Measurements from ENCODE around the gene POU2F3. TPM values are rescaled to one million over a fixed set of nuclear protein-coding genes. Genes with fewer than 3 reads are reported as not detected.
"Not testable (repeated sequence)": the region's sequence is repeated elsewhere in the genome, so short reads cannot be mapped to it uniquely, and the experiment has no call there.

Gene POU2F3
- polyA plus RNA-seq, 1 donor = 0.46 TPM

DNA sequence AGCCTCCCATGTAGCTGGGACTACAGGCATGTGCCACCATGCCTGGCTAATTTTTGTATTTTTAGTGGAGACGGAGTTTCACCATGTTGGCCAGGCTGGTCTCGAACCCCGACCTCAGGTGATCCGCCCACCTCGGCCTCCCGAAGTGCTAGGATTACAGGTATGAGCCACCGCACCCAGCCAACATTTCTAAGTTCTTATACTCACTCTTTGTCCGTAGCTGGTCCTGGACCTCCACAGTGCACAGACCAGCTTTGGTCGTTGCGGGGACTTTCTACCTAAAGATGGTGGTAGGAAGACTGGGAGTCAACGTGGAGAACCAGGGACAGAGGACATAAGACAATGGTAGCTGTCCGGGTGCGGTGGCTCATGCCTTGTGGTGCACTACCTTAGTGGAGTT lies 13.4 kb downstream of the POU2F3 start:
- not testable (repeated sequence) for DNase-seq

DNA sequence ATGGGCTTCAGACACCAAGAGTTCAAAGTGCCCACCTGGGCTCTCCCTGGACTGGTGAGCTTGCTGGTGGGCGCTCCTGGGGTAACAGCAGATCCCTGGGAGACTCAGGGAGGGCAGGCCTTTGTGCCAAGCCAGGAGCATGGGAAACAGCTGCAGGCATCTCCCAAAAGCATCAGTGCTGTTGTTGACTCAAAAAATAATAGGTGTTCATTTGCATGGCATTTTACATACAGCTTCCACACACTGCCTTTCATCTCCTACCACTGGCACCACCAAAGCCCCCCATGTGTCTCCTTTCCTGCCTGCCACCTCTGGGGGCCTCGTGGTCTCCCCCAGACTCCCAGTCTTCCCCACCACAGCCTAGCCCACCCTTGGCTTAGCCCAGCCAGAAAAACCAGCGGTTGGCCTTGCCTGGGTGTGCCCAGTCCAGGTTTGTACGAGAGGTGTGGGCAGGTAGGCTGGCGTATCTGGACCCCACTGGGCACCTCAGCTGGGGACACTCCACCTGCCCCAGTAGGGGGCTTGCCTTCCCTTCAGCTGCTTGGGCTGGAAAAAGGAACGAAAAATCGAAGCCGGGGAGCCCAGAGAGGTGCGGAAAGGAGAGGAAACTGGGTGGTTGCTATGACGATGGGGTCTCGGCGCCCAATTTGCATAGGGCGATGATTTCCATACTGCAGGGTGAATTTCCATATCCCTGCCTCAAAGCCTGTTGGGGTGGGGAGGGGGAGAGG lies 15.0 kb downstream of the POU2F3 start:
- no peak for DNase-seq

DNA sequence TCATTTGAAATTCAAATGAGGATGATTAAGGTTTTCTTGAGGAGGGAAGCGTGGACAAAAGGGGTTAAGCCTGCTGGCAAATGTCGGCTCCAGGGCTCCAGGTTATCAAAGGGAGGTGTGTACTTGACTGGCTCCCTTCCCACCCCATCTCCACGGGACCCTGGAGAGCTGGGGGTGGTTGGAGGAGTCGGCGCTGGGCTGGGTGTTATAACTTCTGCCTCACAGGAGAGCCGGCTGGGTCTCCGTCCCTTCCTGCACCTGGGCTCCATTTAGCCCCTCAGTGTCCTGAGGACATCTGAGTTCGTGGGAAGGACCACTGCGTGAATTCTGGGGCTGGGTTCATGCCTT lies 15.6 kb downstream of the POU2F3 start:
- DNase-seq = no peak

DNA sequence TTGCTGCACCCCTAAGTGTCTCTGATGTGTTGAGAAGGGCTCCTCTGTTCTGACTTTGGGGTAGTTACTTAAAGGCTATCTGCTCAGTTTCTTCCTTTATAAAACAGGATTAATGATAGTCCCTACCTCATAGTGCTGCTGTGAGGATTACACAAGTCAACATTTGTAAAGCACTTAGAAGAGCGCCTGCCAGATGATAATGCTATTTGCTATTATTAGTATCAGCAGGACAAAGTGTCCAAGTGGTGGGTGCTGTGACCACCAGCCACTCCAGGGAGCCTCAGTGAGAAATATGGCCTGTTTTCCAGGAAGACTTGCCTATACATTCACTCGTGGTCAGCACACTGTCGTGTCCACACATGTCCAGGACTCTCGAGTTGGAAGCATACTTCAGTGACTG lies 16.2 kb downstream of the POU2F3 start:
- DNase-seq = no peak

DNA sequence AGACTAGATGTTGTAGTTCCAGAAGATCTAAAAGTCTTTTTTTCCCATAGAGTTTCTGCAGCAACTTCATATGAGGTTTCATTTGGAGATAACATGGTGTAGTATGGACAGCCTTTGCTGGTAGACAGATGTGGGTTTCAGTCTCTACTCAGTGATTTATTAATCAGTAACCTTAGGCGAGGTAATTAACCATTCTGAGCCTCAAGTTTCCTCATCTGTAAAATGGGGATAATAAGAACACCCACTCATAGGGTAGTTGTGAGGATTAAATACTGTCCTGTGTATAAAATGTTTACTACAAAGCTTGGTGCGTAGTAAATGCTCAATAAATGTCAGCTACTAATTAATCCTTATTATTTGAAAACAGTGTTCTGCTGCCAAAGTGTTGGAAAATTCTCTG lies 16.8 kb downstream of the POU2F3 start:
- no peak for DNase-seq

DNA sequence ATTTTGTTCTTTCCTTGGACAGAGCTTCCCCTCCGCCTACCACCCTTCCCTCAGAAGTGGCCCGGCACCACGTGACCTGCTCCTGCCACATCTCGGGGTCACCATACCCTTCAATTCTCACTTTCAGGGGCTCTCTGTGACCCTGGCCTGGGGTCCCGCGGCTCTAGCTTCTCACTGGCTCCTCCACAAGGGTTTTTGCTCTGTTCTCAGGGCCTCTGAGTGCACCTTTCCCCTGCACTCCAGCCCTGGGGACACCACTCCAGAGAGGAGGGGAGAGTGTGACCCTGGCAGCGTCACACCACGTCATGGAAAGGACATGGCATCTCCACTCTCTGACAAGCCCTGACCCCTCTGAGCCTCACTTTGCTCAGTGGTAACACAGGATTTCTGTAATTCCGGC lies 17.4 kb downstream of the POU2F3 start:
- no peak for DNase-seq

DNA sequence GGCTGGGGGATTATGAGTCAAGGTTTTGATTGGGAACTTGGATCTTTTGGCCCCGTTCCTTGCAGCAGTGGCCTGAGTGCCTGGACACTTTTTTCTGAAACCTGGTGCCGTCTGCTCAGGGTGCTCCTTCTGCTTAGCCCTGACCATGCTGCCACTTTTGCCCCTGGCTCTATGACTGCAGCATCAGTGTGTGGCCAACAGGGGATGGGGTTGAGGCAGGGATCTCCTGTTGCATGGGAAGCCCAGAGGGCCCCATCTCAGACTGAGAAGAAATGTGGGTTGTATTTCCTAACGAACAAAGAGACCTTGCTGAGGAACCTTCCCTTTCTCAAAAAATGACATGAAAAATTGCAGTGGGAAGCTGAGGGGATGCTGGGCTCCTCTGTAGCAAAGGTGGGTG lies 18.7 kb downstream of the POU2F3 start:
- no peak for DNase-seq

DNA sequence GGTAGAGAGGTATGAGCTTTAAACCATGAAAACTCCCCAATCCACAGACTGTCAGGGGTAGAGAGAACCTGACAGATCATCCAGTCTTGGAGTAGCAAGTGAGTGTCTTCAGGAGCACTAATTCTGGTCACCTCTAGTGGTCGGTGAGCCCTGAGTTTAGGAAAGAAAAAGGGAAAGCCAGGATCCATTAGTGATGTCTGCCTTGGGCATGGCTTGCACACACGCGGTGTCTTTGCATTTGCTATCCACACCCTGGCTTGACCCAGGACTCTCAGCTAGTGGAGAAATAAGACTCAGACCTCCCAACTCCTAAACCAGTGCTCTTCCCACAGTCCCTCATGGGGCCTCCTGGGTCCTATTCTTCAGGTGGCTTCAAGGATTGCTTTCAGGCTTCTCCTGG lies 19.3 kb downstream of the POU2F3 start:
- DNase-seq = no peak

DNA sequence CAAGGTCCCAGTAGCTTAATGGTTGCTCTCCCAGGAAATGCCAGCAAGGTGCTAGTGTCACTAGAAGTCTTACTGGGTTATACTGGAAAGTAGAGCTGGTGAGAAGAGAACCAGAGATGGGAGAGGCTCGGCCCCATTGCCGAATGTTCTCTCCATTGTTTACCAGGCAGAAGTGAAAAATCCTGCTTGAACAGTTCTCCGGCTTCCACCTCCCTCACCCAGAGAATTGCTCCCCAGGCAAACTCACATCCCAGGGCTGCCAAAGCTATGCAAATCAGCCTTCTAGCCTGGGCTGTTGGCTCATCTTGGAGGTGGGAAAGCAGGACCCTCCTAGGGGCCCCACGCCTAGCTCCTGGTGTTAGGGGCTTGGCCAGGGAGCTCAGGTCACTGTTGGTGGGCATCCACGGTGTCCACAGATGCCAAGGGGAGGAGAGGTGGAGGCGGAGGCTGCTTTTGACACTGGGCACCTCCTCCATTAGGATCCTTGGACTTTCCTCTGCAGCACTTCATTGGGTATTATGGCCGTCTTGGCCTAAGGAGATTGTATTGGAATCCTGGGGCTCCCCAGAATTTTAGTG lies 20.1 kb downstream of the POU2F3 start:
- DNase-seq = no peak

DNA sequence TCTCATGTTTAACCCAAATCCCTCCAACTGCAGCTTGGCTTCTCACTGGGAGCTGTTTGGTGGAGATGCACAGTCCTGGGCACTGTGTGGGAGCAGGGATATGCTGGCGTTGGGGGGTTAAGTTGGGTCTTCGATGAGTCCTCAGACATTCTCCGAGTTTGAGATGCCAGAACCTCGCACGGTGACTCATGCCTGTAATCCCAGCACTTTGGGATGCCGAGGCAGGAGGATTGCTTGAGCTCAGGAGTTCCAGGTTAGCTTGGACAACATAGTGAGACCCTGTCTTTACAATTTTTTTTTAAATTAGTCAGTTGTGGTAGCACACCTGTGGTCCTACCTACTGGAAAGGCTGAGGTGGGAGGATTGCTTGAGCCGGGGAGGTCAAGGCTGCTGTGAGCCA lies 20.7 kb downstream of the POU2F3 start:
- no peak for DNase-seq

DNA sequence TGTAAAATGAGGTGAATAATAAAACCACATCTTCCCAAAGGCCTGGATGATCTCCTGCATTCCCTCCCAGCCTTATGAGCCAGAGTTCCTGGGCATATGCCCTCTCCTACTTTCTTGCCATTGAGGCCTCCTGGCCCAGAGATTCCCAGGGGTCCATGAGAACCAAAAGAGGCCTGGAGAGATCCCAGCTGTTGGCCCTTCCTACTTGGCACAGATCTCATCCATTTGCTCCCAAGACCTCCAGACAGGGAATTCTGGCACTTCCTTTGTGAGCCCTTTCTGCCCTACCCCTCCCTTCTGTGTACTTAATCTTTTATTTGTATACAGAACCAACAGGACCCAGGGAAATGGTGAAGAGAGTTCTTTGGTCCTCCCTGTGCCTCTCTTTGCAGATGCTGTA lies 21.4 kb downstream of the POU2F3 start:
- DNase-seq = no peak

DNA sequence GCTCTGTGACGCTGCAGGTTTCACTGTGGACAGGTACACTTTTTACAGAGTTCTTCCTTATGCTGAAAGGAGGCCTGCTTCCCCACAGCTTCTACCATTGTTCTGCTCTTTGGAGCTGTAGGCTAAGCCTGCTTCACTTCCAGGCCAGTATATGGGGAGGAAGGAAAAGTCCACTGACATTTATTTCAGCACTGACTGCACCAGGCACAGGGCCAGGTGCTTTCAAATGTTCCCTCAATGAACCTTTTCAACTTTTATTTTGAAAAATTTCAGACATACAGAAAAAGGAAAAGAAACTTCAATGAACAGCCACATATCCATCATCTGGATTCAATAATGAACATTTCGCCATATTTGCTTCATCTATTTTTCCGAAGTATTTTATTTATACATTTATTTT lies 22.0 kb downstream of the POU2F3 start:
- DNase-seq = peak; percentile 59

DNA sequence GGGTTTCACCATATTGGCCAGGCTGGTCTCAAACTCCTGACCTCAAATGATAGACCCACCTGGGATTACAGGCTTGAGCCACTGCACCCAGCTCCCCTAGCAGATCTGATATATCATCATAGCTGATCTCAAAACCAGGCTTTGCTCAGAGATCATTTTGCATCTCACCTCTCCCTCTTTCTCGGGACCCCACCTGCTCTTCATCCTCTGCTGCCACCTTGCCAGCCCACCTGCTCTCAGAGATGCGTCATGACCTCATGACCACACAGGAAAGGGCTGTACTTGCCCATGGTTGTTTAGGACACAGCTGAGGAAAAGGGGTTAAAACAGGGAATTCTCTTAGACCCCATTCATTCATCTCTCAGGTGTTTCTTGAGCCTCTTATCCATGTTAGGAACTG lies 27.4 kb downstream of the POU2F3 start:
- DNase-seq = no peak

DNA sequence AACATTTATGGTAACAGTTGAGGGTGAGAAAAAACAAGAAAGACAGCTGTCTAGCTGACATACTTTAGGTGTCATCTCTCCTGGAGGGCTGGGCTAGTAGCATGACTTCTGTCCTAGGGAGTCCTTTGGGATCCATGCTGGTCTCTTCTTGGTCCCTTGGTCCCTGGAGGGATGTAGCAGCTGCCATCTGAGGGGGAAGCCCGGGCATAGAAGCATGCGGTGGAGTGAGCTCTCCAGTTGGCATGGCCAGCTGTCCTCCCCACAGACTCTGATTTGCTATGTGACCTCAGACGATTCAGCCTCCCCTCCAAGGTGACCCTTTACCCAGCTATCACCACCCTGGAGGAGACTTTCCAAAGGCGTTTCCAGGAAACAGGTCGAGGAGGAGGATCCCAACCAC lies 28.7 kb downstream of the POU2F3 start:
- no peak for DNase-seq

DNA sequence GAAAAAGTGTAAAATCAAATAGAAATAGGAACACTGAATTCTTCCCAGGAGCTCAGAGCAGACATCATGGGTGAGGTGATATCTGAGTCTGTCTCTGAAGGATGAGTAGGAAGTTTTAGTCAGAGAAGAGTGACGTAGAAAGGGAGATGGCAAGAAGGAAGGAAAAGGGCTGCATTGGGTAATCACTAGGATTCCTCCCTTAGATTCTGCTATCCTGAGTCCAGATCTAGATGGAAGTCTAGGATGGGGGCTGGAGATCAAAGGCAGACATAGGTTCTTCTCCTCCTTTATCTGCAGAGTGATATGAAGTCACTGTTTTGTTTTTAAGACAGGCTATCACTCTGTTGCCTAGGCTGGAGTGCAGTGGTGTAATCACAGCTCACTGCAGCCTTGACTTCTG lies 30.4 kb downstream of the POU2F3 start:
- DNase-seq = no peak

DNA sequence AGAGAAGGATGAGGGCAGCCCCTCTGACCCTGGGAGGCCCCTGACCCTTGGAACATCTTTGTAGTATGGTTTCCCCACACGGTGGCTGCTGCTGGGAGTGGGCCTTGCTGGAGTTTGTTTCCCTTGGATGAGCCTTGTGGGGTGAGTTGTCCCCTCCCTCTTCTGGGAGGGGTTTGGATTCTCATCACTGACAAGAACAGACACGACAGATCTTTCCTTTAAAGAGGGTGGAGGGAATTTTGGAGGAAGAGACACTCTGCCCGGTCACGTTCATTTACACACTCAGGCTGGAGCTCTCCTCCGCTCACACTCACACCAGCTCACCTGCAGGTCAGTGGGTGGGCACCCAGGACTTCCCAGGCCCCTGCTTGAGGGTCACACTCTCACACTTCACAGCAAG lies 31.7 kb downstream of the POU2F3 start:
- DNase-seq = no peak

DNA sequence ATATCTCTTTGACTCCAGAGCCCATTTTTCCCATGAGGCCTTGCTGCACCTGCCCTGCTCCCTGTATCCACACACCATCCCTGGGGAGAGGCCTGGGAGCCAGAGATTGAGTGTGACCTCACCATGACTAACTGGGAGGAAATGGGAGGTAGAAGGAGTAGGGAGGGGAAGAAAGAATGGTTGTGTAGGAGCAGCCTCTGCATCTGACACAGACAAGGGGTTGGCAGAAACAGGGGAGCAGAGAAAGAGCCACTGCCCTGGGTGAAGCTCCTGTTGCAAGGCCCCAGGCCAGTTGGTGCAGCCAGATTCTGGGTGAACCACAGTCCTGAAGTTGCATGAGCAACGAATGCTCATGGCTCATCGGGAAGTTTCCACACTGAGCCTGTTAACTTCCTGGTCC lies 32.4 kb downstream of the POU2F3 start:
- no peak for DNase-seq

DNA sequence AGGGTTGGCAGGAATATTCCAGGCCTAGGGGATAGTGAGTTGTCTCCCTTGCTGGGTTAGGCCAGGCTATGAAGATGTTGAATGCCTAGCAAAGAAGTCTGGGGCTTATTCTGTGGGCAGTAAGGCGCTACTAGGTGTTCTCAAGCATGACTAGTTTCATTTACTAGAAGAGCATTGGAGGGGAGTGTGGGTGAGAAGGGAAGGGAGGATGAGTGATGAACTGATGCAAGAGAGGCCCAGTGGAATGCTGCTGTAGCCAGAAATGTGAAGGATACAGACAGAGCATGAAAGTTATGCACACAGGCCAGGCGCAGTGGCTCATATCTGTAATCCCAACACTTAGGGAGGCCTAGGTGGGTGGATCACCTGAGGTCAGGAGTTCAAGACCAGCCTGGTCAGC lies 33.5 kb downstream of the POU2F3 start:
- DNase-seq = no peak

DNA sequence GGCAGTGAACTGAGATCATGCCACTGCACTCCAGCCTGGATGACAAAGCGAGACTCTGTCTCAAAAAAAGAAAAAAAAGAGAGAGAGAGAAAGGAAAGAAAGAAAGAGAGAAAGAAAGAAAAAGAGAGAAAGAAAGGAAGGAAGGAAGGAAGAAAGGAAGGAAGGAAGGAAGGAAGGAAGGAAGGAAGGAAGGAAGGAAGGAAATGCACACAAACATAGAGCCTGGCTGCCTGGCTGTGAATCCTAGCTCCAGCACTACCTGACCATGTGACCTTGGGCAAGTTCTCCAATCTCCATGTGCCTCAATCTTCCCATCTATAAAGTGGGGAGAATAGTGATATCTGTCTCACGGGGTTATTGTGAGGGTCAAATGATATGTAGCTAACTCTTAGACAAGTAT lies 34.0 kb downstream of the POU2F3 start:
- DNase-seq = not testable (repeated sequence)

DNA sequence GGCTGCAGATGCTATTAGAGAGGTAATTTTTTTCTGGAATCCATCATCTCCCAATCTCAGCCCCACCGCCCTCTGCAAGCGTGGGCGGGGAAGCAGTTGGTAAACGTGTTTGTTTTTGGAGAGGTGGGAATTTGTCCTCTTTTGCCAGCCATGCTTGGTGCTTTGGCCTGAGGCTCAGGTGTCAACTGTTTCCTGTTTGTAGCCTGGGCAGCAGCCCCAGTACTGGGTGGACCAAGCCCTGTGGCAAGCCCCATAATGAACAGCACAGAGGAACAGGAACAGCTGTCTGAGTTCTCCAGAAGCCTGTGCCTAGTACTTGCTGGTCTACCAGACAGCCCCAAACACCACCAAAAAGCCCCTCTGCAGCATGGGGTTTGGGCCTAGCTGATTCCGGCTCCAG lies 39.6 kb downstream of the POU2F3 start:
- no peak for DNase-seq

DNA sequence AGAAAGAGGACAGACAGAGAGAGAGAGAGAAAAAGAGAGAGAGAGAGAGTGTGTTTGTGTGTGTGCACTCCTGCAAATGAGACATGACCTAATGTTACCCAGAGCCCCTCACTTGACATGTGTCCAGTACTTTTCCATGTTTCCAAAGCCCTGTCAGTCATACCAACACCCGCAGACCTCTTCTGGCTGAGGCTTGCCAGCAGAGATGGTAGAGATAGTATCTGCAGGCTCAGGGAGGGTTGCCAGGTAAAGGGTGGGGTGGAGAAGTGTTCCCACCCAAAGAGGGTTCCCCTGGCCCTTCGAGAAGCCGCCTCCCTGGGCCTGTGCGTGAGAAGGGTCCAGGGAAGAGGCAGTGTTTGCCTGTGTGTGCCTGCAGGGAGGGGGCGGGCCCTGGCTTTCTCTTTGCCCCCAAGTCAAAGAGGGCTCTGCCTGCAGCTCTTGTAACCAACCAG lies 40.7 kb downstream of the POU2F3 start:
- DNase-seq = no peak

DNA sequence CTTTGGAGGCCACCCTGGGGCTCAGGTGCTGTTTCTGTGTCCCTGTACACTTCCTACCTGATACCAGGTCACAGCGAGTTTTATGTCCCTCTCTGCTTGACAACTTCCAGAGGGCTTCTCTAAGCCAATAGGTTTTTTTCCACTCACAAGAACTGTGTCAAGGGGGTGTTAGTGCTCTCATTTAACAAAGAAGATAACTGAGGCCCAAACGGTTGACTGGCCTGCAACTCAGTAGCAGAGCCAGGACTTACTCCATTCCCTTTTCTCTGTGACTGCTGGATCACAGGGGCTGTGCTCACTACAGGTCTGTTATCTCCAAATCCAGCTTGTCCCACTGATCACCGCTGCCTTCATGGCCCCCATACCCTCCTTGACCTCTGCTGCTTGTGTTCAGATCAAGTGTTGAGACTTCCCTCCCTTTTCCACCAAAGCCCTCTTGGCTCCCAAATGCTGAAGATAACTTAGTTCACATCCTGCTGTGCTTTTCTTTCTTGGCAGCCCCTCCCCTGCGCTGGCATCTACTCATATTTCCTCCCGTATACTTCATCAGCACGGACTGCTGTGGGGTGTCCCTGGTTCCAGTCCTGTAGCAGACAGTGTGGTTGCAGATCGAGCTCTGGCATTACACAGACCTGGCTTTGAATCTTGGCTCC lies 41.3 kb downstream of the POU2F3 start:
- no peak for DNase-seq

DNA sequence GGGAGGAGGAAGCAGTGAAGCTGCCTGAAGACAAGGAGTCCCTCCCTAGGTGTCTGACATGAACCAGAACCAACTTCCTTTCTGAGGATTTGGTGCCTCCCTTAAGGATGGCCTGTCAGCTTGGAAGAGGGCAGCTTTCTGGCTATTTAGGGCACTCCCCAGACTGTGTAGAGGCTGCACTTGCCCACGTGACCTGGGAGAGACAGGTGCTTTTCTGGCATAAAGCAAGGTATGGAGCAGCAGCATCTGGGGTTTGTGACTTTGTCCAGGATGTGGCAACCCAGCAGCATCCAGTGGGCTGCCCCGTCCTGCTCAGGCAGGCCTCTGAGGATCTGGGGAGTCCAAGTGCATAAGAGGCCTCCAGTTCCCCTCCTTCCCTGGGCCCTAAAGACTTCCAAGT lies 43.2 kb downstream of the POU2F3 start:
- no peak for DNase-seq

DNA sequence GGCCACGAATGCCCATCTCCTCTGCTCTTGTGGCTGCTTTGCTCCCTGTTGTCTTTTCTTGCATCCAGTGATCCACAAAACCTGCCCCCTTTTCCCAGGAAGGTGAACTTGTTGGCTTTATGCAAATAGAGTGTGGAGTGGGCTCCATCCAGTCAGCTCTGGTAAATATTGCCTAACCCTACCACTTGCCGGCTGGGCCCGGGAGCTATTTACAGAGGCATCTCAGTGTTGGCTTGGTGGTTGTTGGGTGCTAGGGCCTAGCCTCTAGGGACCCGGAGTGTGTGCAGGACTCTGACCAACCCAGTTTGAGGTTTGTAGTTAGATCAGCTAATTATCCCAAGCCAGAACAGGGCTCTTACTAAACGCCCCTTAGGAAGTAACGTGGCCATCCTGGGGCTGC lies 44.3 kb downstream of the POU2F3 start:
- DNase-seq = no peak
